OCI-LY7 (cell line): ENCODE results near the gene CERK. TPM values are rescaled to one million over a fixed set of nuclear protein-coding genes. Genes with fewer than 3 reads are reported as not detected.

ENCODE experiments used
- BruUV-seq: library from RNA; stranded (reverse); fragments of 400-500 nt; replicated peaks from 2 replicates; lab custom pipeline; 2021; lab: Mats Ljungman, UMichigan
- CTCF ChIA-PET: fragments of 300-600 bp; sonication (Branson Sonifier 250); formaldehyde crosslinking; loops from one replicate; lab custom pipeline; 2022; ENCODE audit warnings: antibody characterized with exemption; ENCODE audit not compliant: unreplicated experiment; lab: Charles Lee
- POLR2A ChIA-PET: fragments of 300-600 bp; sonication (Branson Sonifier 250); formaldehyde crosslinking; loops from one replicate; lab custom pipeline; 2022; ENCODE audit warnings: antibody characterized with exemption; lab: Charles Lee
- DNase-seq: peaks from one replicate; pipeline ENCODE4 v3.0.0-alpha.2; 2015; ENCODE audit warnings: low spot score
- H2AFZ ChIP-seq: fragments of 200-600 bp; sonication (generic), shearing (Covaris generic); 2 replicates; pipeline ENCODE4 v1.6.1; 2014; ENCODE audit warnings: mild to moderate bottlenecking, antibody characterized with exemption, low read length, moderate library complexity
- H3K27ac ChIP-seq: fragments of 200-600 bp; sonication (generic); 2 replicates; pipeline ENCODE4 v1.5.1; 2014; ENCODE audit warnings: mixed run types, low read depth, mild to moderate bottlenecking, moderate library complexity, low read length, inconsistent platforms; ENCODE audit not compliant: poor library complexity, severe bottlenecking
- H3K36me3 ChIP-seq: fragments of 200-600 bp; sonication (generic); 2 replicates; pipeline ENCODE4 v1.6.1; 2014; ENCODE audit warnings: mild to moderate bottlenecking, antibody characterized with exemption, low read length, moderate library complexity, mixed read lengths; ENCODE audit not compliant: insufficient read depth
- H3K4me1 ChIP-seq: fragments of 200-600 bp; sonication (generic); 2 replicates; pipeline ENCODE4 v1.5.1; 2014; ENCODE audit warnings: mild to moderate bottlenecking, low read length; ENCODE audit not compliant: insufficient read depth, poor library complexity, severe bottlenecking
- H3K4me2 ChIP-seq: fragments of 200-600 bp; sonication (generic); 2 replicates; pipeline ENCODE4 v1.6.1; 2014; ENCODE audit warnings: mild to moderate bottlenecking, low read length
- H3K4me3 ChIP-seq: fragments of 200-600 bp; sonication (generic); 2 replicates; pipeline ENCODE4 v1.5.1; 2014; ENCODE audit warnings: mild to moderate bottlenecking, low read depth, low read length; ENCODE audit not compliant: poor library complexity, severe bottlenecking
- H3K79me2 ChIP-seq: fragments of 200-600 bp; sonication (generic); 2 replicates; pipeline ENCODE4 v1.6.1; 2016; ENCODE audit warnings: low read depth, mild to moderate bottlenecking, low read length, moderate library complexity, mixed read lengths; ENCODE audit not compliant: insufficient read depth
- H3K9me2 ChIP-seq: fragments of 200-600 bp; sonication (generic); 2 replicates; pipeline ENCODE4 v1.6.1; 2016; ENCODE audit warnings: mild to moderate bottlenecking, low read length, mixed read lengths; ENCODE audit not compliant: insufficient read depth
- H3K9me3 ChIP-seq: fragments of 200-600 bp; sonication (generic); 2 replicates; pipeline ENCODE4 v1.6.1; 2014; ENCODE audit warnings: mild to moderate bottlenecking, mixed run types, low read length, mixed read lengths
- H4K20me1 ChIP-seq: fragments of 200-600 bp; sonication (generic); 2 replicates; pipeline ENCODE4 v1.6.1; 2014; ENCODE audit warnings: mild to moderate bottlenecking, antibody characterized with exemption, low read length, moderate library complexity, mixed read lengths; ENCODE audit not compliant: insufficient read depth
- CTCF ChIP-seq: fragments of 200-600 bp; sonication (generic); conservative IDR thresholded peaks from 2 replicates; pipeline ENCODE4 v1.5.1; 2014; ENCODE audit warnings: mild to moderate bottlenecking, antibody characterized with exemption, low read length, moderate library complexity, mixed read lengths
- EZH2phosphoT487 ChIP-seq: fragments of 200-600 bp; sonication (generic); IDR thresholded peaks from 2 replicates; pipeline ENCODE4 v1.6.1; 2018; ENCODE audit warnings: low read depth, borderline replicate concordance, mild to moderate bottlenecking, mixed run types, antibody characterized with exemption, low read length, moderate library complexity, mixed read lengths
- intact Hi-C: fragments of 100-400 bp; cut with micrococcal nuclease; formaldehyde crosslinking; loops from one replicate; pipeline ENCODE4 v1.10.0; 2022; ENCODE audit not compliant: unreplicated experiment
- total RNA-seq, 2 experiments: library from RNA; depleted of rRNA in 1 of 2; stranded (reverse); fragments of >200 nt in 1 of 2; shearing (Covaris generic) in 1 of 2; gene quantifications; 2 replicates each; pipeline ENCODE4 v1.2.3, GENCODE V29; 2014 to 2022

Gene CERK
- total RNA-seq, 2 experiments from 2014 or later = 36.6 to 48.1 TPM

- Histone ChIP-seq H3K9me2 (no peaks in the 10 kb centered on the region), H3K9me3 (no peaks in the 10 kb centered on the region), H2AFZ (no peak overlapping the region), H3K36me3 (peaks cover 18% of the 10 kb centered on the region; the same call in 1 of the 2 replicates), H3K4me1 (peaks cover 3% of the 10 kb centered on the region), H3K4me2 (no peak overlapping the region), H3K4me3 (no peak overlapping the region), H4K20me1 (no peaks in the 10 kb centered on the region), H3K27ac (no peak overlapping the region), H3K79me2 (no peaks in the 10 kb centered on the region)
- intact Hi-C loops = no loop called here
- BruUV-seq = no TSS peak
- TF ChIP-seq EZH2phosphoT487 = no peak
- TF ChIP-seq CTCF = no peak
- CTCF ChIA-PET = no interaction called here
- DNase-seq = no peak
- POLR2A ChIA-PET = no interaction called here
Measured at GRCh38 chr22:46723882-46724281, 14.2 kb downstream of the CERK start.

GRCh38 chr22:46721501-46722085 is 16.5 kb downstream of the CERK start:
- Histone ChIP-seq H2AFZ (no peak overlapping the region), H3K36me3 (peaks cover 33% of the 10 kb centered on the region; the same call in 1 of the 2 replicates), H3K4me2 (no peak overlapping the region), H3K9me3 (no peaks in the 10 kb centered on the region), H3K9me2 (no peaks in the 10 kb centered on the region), H3K4me1 (no peaks in the 10 kb centered on the region), H3K27ac (no peak overlapping the region), H3K79me2 (no peaks in the 10 kb centered on the region), H3K4me3 (no peak overlapping the region), H4K20me1 (no peaks in the 10 kb centered on the region)
- no peak for DNase-seq
- POLR2A ChIA-PET = interaction anchor here (0.6 kb wide), 1 partner anchor 444 kb away, joined by 3 read pairs; no protein-coding TSS in a partner anchor
- intact Hi-C loops = no loop called here
- CTCF ChIA-PET = no interaction called here
- BruUV-seq = no TSS peak
- TF ChIP-seq EZH2phosphoT487 (no peak), CTCF (no peak)

- no peak overlapping the region for H2AFZ ChIP-seq
- no TSS peak for BruUV-seq
- H3K9me3 ChIP-seq = no peaks in the 10 kb centered on the region
- peaks cover 33% of the 10 kb centered on the region; the same call in 1 of the 2 replicates for H3K36me3 ChIP-seq
- H3K4me2 ChIP-seq = no peak overlapping the region
- no peaks in the 10 kb centered on the region for H4K20me1 ChIP-seq
- POLR2A ChIA-PET = interaction anchor here (0.6 kb wide), 1 partner anchor 10 kb away, joined by 3 read pairs; no protein-coding TSS in a partner anchor
- H3K9me2 ChIP-seq = no peaks in the 10 kb centered on the region
- H3K79me2 ChIP-seq = no peaks in the 10 kb centered on the region
- H3K4me1 ChIP-seq = no peaks in the 10 kb centered on the region
- H3K27ac ChIP-seq = no peak overlapping the region
- DNase-seq = no peak
- intact Hi-C loops = no loop called here
- no peak overlapping the region for H3K4me3 ChIP-seq
- TF ChIP-seq EZH2phosphoT487 = no peak
- CTCF ChIA-PET = interaction anchor here (0.6 kb wide), 1 partner anchor 21 kb away, joined by 4 read pairs; no protein-coding TSS in a partner anchor
Measured at GRCh38 chr22:46719921-46720320, 18.1 kb downstream of the CERK start.
